Neural cell (in vitro differentiated cells): ENCODE data around the gene FAM20B. TPM values are rescaled to one million over a fixed set of nuclear protein-coding genes. Genes with fewer than 3 reads are reported as not detected.
A peak's percentile ranks its signal among the peaks of the same experiment; 100 is the strongest.

Experiments
- H2AFZ ChIP-seq: fragments of 200-600, 300-800 bp; sonication (generic), shearing (Covaris generic); 2 replicates; pipeline ENCODE4 v1.6.0; 2014; ENCODE audit warnings: low read depth, mild to moderate bottlenecking, antibody characterized with exemption, low read length, moderate library complexity
- H3F3A ChIP-seq: fragments of 200-600 bp; shearing (Covaris generic); 2 replicates; pipeline ENCODE4 v1.6.1; 2016; ENCODE audit warnings: mild to moderate bottlenecking, moderate library complexity, mixed read lengths, antibody characterized with exemption, low read length; ENCODE audit not compliant: insufficient read depth, poor library complexity, severe bottlenecking
- H3K27ac ChIP-seq: fragments of 200-600, 300-800 bp; sonication (generic), shearing (Covaris generic); 2 replicates; pipeline ENCODE4 v1.5.1; 2014; ENCODE audit warnings: mild to moderate bottlenecking, low read length, moderate library complexity
- H3K27me3 ChIP-seq: fragments of 300-800, 200-600 bp; sonication (generic), shearing (Covaris generic); 2 replicates; pipeline ENCODE4 v1.6.0; 2014; ENCODE audit warnings: mild to moderate bottlenecking, low read depth, low read length, moderate library complexity; ENCODE audit not compliant: insufficient read depth
- H3K36me3 ChIP-seq: fragments of 300-800, 200-600 bp; sonication (generic), shearing (Covaris generic); 2 replicates; pipeline ENCODE4 v1.5.1; 2014; ENCODE audit warnings: mild to moderate bottlenecking, antibody characterized with exemption, low read length, moderate library complexity; ENCODE audit not compliant: insufficient read depth
- H3K4me2 ChIP-seq: fragments of 300-800, 200-600 bp; sonication (generic), shearing (Covaris generic); 2 replicates; pipeline ENCODE4 v1.6.0; 2014; ENCODE audit warnings: mild to moderate bottlenecking, low read length
- H3K4me3 ChIP-seq: fragments of 300-800, 200-600 bp; sonication (generic), shearing (Covaris generic); 2 replicates; pipeline ENCODE4 v1.5.1; 2014; ENCODE audit warnings: mild to moderate bottlenecking, low read length, moderate library complexity
- H3K79me2 ChIP-seq: fragments of 200-600 bp; shearing (Covaris generic); replicated peaks from 2 replicates; pipeline ENCODE4 v1.6.0; 2014; ENCODE audit warnings: mild to moderate bottlenecking, low read length, moderate library complexity; ENCODE audit not compliant: insufficient read depth
- H3K9ac ChIP-seq: fragments of 300-800, 200-600 bp; sonication (generic), shearing (Covaris generic); 2 replicates; pipeline ENCODE4 v1.6.1; 2016; ENCODE audit warnings: mild to moderate bottlenecking, low read length, mixed read lengths
- H3K9me2 ChIP-seq: fragments of 200-600 bp; shearing (Covaris generic); 2 replicates; pipeline ENCODE4 v1.6.1; 2016; ENCODE audit warnings: mild to moderate bottlenecking, low read length, mixed read lengths; ENCODE audit not compliant: insufficient read depth
- H3K9me3 ChIP-seq: fragments of 200-600, 300-800 bp; sonication (generic), shearing (Covaris generic); 2 replicates; pipeline ENCODE4 v1.6.1; 2016; ENCODE audit warnings: mild to moderate bottlenecking, mixed run types, low read length, moderate library complexity, mixed read lengths
- H4K20me1 ChIP-seq: fragments of 200-600 bp; shearing (Covaris generic); 2 replicates; pipeline ENCODE4 v1.6.1; 2016; ENCODE audit warnings: mild to moderate bottlenecking, mixed run types; ENCODE audit not compliant: insufficient read depth
- EP300 ChIP-seq: fragments of 450-650 bp; conservative IDR thresholded peaks from 2 replicates; pipeline ENCODE4 v1.6.1; 2014; ENCODE audit warnings: antibody characterized with exemption, mild to moderate bottlenecking, moderate library complexity; ENCODE audit not compliant: poor library complexity, severe bottlenecking
- EZH2 ChIP-seq: fragments of 200-600, 300-800 bp; shearing (Covaris generic), sonication (generic); IDR thresholded peaks from 2 replicates; pipeline ENCODE4 v1.6.1; 2014; ENCODE audit warnings: antibody characterized with exemption, low read length, borderline replicate concordance, mild to moderate bottlenecking; ENCODE audit not compliant: insufficient read depth, poor library complexity, severe bottlenecking
- MXI1 ChIP-seq: fragments of 450-650 bp; conservative IDR thresholded peaks from 2 replicates; pipeline ENCODE4 v1.6.1; 2014; ENCODE audit warnings: antibody characterized with exemption, mild to moderate bottlenecking; ENCODE audit not compliant: poor library complexity, severe bottlenecking
- POLR2AphosphoS5 ChIP-seq: IDR thresholded peaks from 2 replicates; pipeline ENCODE4 v1.6.1; 2012
- RAD21 ChIP-seq: fragments of 450-650 bp; conservative IDR thresholded peaks from 2 replicates; pipeline ENCODE4 v1.6.1; 2014; ENCODE audit warnings: antibody characterized with exemption, mild to moderate bottlenecking, moderate library complexity
- SMC3 ChIP-seq: fragments of 450-650 bp; conservative IDR thresholded peaks from 2 replicates; pipeline ENCODE4 v1.6.1; 2014; ENCODE audit warnings: antibody characterized with exemption, mild to moderate bottlenecking, moderate library complexity; ENCODE audit not compliant: poor library complexity
- TAF1 ChIP-seq: IDR thresholded peaks from 2 replicates; pipeline ENCODE4 v1.6.1; 2012; ENCODE audit warnings: low read depth
- polyA plus RNA-seq: library from polyadenylated mRNA; depleted of rRNA; stranded (reverse); fragments of >200 nt; gene quantifications from 2 replicates; pipeline ENCODE4 v1.2.3, GENCODE V29; 2014
- TF ChIP-seq, protein P1 (sequence below): fragments of 450-650 bp; IDR thresholded peaks from 2 replicates; pipeline ENCODE4 v1.5.1; 2014; ENCODE audit warnings: antibody characterized with exemption, mild to moderate bottlenecking, moderate library complexity; ENCODE audit not compliant: poor library complexity, severe bottlenecking
- TF ChIP-seq, protein P2 (sequence below): IDR thresholded peaks from 2 replicates; pipeline ENCODE4 v1.6.1; 2012; ENCODE audit warnings: borderline replicate concordance

The FAM20B gene
- polyA plus RNA-seq, 1 donor from 2014 or later: 25.1 TPM

DNA sequence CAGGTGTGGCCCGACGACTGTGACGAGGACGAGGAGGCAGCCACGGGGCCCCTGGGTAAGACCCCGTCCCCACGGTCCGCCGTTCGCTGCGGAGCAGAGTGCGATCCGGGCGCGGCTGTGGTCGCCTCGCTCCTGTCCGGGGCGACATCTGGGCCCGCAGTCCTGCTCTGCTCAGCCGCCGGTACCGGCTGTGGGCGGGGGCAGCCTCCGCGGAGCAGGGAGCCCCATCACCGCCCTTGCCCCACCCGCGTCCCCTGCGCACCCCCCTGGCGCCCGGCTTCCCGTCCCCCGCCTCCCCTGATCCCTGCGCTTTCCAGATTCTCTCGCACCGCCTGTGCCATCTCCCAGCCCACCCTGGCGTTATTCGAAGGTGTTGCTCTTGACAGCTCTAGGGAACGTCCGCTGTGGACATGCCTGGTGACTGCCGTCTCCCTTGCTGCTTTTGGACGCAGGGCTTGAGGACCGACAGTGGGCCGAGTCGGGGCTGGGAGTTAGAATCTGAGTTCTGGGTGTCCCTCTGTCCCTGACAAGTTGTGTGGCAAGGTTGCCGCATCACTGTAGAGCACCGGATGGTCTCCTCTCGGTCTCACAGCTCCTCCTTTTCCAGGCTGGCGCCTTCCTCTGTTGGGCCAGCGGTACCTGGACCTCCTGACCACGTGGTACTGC, 56.8 kb downstream of the FAM20B start:
- Histone ChIP-seq H3K36me3 (no peaks in the 10 kb centered on the region), H3K9ac (peak overlapping the region; percentile 78), H3K9me2 (no peaks in the 10 kb centered on the region), H3K27ac (no peak overlapping the region), H4K20me1 (no peaks in the 10 kb centered on the region), H3K4me2 (peak overlapping the region; percentile 55), H3K4me3 (peak overlapping the region; percentile 95), H3F3A (no peaks in the 10 kb centered on the region), H3K9me3 (no peaks in the 10 kb centered on the region), H3K79me2 (no peaks in the 10 kb centered on the region), H2AFZ (peak overlapping the region; percentile 45), H3K27me3 (no peaks in the 10 kb centered on the region)
- TF ChIP-seq, protein P1, sequence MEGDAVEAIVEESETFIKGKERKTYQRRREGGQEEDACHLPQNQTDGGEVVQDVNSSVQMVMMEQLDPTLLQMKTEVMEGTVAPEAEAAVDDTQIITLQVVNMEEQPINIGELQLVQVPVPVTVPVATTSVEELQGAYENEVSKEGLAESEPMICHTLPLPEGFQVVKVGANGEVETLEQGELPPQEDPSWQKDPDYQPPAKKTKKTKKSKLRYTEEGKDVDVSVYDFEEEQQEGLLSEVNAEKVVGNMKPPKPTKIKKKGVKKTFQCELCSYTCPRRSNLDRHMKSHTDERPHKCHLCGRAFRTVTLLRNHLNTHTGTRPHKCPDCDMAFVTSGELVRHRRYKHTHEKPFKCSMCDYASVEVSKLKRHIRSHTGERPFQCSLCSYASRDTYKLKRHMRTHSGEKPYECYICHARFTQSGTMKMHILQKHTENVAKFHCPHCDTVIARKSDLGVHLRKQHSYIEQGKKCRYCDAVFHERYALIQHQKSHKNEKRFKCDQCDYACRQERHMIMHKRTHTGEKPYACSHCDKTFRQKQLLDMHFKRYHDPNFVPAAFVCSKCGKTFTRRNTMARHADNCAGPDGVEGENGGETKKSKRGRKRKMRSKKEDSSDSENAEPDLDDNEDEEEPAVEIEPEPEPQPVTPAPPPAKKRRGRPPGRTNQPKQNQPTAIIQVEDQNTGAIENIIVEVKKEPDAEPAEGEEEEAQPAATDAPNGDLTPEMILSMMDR: no peak
- no peak for TF ChIP-seq POLR2AphosphoS5
- TF ChIP-seq EZH2: no peak
- TF ChIP-seq SMC3: no peak
- TF ChIP-seq, protein P2, sequence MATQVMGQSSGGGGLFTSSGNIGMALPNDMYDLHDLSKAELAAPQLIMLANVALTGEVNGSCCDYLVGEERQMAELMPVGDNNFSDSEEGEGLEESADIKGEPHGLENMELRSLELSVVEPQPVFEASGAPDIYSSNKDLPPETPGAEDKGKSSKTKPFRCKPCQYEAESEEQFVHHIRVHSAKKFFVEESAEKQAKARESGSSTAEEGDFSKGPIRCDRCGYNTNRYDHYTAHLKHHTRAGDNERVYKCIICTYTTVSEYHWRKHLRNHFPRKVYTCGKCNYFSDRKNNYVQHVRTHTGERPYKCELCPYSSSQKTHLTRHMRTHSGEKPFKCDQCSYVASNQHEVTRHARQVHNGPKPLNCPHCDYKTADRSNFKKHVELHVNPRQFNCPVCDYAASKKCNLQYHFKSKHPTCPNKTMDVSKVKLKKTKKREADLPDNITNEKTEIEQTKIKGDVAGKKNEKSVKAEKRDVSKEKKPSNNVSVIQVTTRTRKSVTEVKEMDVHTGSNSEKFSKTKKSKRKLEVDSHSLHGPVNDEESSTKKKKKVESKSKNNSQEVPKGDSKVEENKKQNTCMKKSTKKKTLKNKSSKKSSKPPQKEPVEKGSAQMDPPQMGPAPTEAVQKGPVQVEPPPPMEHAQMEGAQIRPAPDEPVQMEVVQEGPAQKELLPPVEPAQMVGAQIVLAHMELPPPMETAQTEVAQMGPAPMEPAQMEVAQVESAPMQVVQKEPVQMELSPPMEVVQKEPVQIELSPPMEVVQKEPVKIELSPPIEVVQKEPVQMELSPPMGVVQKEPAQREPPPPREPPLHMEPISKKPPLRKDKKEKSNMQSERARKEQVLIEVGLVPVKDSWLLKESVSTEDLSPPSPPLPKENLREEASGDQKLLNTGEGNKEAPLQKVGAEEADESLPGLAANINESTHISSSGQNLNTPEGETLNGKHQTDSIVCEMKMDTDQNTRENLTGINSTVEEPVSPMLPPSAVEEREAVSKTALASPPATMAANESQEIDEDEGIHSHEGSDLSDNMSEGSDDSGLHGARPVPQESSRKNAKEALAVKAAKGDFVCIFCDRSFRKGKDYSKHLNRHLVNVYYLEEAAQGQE: no peak
- no peak for TF ChIP-seq RAD21
- no peak for TF ChIP-seq TAF1
- TF ChIP-seq MXI1: no peak
- no peak for TF ChIP-seq EP300

DNA sequence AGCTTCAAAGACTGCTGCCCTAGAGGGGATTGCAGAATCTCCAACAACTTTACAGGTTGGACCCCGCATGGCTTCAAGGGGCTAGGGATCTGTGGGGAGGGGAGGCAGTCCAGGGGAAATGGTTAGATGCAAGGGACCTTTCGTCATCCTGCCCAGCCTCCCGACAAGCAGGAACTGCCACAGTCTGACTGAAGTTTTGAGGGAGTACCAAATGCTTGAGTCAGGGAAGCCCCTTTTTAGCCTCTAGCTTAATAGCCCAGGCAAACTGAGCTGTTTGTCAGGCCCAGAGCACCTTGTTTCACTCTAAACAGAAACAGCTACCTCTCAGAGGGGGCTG, 57.3 kb downstream of the FAM20B start:
- no peak overlapping the region for H2AFZ ChIP-seq
- peak overlapping the region; percentile 78 for H3K9ac ChIP-seq
- no peaks in the 10 kb centered on the region for H3K79me2 ChIP-seq
- no peaks in the 10 kb centered on the region for H4K20me1 ChIP-seq
- no peaks in the 10 kb centered on the region for H3K9me2 ChIP-seq
- no peaks in the 10 kb centered on the region for H3K9me3 ChIP-seq
- no peaks in the 10 kb centered on the region for H3F3A ChIP-seq
- TF ChIP-seq RAD21 (no peak), TAF1 (no peak), SMC3 (no peak), MXI1 (no peak)
- TF ChIP-seq, protein P2: no peak
- no peaks in the 10 kb centered on the region for H3K27me3 ChIP-seq
- no peaks in the 10 kb centered on the region for H3K36me3 ChIP-seq
- H3K27ac ChIP-seq: no peak overlapping the region
- H3K4me3 ChIP-seq: peak overlapping the region; percentile 95
- H3K4me2 ChIP-seq: peak overlapping the region; percentile 55
